Muscle layer of duodenum (tissue), 2 donors: Measurements from ENCODE around the gene FAM53B.

Experiments
- H3K27ac ChIP-seq: one replicate; pipeline ENCODE4 v1.7.0; 2013; ENCODE audit warnings: mild to moderate bottlenecking, low read length
- H3K27me3 ChIP-seq: one replicate; pipeline ENCODE4 v1.7.0; 2013; ENCODE audit warnings: low read depth, mild to moderate bottlenecking, control low read depth, low read length
- H3K36me3 ChIP-seq, 2 donors: one replicate each; pipeline ENCODE4 v1.7.0; 2013; ENCODE audit warnings: low read length in 2 of 2, control low read depth in 1 of 2, mild to moderate bottlenecking in 1 of 2; ENCODE audit not compliant: insufficient read depth in 2 of 2, control insufficient read depth in 1 of 2
- H3K4me1 ChIP-seq, 2 donors: one replicate each; pipeline ENCODE4 v1.7.0; 2013; ENCODE audit warnings: low read length in 2 of 2, mild to moderate bottlenecking in 2 of 2, control low read depth in 1 of 2, moderate library complexity in 1 of 2; ENCODE audit not compliant: insufficient read depth in 2 of 2, control insufficient read depth in 1 of 2
- H3K4me3 ChIP-seq, 2 donors: one replicate each; pipeline ENCODE4 v1.7.0; 2013; ENCODE audit warnings: low read length in 2 of 2, low read depth in 1 of 2, mild to moderate bottlenecking in 1 of 2
- H3K9me3 ChIP-seq, 2 donors: one replicate each; pipeline ENCODE4 v1.7.0; 2013; ENCODE audit warnings: low read length in 2 of 2, control low read depth in 1 of 2, mild to moderate bottlenecking in 1 of 2; ENCODE audit not compliant: control insufficient read depth in 1 of 2
- donor health status: healthy.

FAM53B gene

DNA sequence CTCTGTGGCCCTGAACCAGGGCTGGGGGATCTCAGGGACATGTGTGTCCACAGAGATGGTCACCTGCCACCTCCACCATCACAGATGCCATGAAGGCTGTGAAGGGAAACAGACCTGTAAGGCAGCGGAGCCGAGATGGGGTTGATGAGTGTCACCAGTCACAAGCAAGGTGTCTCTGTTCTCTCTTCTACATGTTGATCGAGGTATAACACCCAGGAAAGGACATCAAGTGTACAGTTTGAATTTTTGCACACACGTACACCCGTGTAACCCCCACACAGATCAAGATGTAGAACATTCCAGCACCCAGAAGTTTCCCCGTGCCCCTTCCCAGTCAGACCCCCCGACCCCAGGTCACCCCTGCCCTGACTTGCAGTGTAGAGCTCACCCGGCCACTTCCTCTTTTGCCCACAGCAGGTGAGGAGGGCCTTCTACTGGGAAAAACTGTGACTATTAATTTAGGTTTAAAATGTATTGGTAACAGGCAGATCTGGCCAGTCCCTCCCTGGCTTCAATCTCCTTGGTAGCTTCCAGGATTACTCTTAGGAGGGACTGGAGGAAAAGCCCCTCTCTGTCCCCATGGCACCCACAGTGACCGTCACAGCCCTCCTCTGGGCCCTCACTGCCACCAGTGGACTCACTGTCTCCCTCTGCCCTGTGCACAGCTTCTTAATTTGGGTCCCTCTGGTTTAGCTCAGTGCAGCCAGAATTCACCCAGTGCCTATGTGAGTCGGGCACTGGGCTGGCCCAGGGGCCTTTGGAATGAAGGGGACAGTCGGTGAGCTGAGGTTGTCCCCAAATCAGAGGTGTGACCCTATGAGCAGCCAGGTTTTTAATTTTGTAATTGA is 174.3 kb downstream of the FAM53B start:
- peaks cover 0 to 5% of the 10 kb centered on the region in 2 donors for H3K4me1 ChIP-seq
- no peaks in the 10 kb centered on the region for H3K9me3 ChIP-seq
- H3K27ac ChIP-seq, result no peak overlapping the region
- no peaks in the 10 kb centered on the region for H3K36me3 ChIP-seq
- no peak overlapping the region for H3K4me3 ChIP-seq
- H3K27me3 ChIP-seq, result no peaks in the 10 kb centered on the region
